Mucosa of stomach (tissue), 1 donor: ENCODE measurements around the gene SLC28A1.
"Not testable (repeated sequence)": the region's sequence is repeated elsewhere in the genome, so short reads cannot be mapped to it uniquely, and the experiment has no call there.

ENCODE experiments used
- H3K27me3 ChIP-seq: one replicate; pipeline ENCODE4 v1.7.0; 2013; ENCODE audit warnings: mild to moderate bottlenecking, low read length; ENCODE audit not compliant: control insufficient read depth, insufficient read depth
- H3K36me3 ChIP-seq: one replicate; pipeline ENCODE4 v1.7.0; 2013; ENCODE audit warnings: low read length; ENCODE audit not compliant: control insufficient read depth, insufficient read depth
- H3K4me1 ChIP-seq: one replicate; pipeline ENCODE4 v1.7.0; 2013; ENCODE audit warnings: mild to moderate bottlenecking, low read length; ENCODE audit not compliant: control insufficient read depth, insufficient read depth
- H3K4me3 ChIP-seq: one replicate; pipeline ENCODE4 v1.7.0; 2013; ENCODE audit warnings: low read length
- H3K9ac ChIP-seq: one replicate; pipeline ENCODE4 v1.7.0; 2013; ENCODE audit warnings: mild to moderate bottlenecking, low read length, moderate library complexity
- H3K9me3 ChIP-seq: one replicate; pipeline ENCODE4 v1.7.0; 2013; ENCODE audit warnings: mild to moderate bottlenecking, low read length, moderate library complexity; ENCODE audit not compliant: control insufficient read depth
- donor health status: Pancreatic carcinoma.

The SLC28A1 gene, protein sequence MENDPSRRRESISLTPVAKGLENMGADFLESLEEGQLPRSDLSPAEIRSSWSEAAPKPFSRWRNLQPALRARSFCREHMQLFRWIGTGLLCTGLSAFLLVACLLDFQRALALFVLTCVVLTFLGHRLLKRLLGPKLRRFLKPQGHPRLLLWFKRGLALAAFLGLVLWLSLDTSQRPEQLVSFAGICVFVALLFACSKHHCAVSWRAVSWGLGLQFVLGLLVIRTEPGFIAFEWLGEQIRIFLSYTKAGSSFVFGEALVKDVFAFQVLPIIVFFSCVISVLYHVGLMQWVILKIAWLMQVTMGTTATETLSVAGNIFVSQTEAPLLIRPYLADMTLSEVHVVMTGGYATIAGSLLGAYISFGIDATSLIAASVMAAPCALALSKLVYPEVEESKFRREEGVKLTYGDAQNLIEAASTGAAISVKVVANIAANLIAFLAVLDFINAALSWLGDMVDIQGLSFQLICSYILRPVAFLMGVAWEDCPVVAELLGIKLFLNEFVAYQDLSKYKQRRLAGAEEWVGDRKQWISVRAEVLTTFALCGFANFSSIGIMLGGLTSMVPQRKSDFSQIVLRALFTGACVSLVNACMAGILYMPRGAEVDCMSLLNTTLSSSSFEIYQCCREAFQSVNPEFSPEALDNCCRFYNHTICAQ

DNA sequence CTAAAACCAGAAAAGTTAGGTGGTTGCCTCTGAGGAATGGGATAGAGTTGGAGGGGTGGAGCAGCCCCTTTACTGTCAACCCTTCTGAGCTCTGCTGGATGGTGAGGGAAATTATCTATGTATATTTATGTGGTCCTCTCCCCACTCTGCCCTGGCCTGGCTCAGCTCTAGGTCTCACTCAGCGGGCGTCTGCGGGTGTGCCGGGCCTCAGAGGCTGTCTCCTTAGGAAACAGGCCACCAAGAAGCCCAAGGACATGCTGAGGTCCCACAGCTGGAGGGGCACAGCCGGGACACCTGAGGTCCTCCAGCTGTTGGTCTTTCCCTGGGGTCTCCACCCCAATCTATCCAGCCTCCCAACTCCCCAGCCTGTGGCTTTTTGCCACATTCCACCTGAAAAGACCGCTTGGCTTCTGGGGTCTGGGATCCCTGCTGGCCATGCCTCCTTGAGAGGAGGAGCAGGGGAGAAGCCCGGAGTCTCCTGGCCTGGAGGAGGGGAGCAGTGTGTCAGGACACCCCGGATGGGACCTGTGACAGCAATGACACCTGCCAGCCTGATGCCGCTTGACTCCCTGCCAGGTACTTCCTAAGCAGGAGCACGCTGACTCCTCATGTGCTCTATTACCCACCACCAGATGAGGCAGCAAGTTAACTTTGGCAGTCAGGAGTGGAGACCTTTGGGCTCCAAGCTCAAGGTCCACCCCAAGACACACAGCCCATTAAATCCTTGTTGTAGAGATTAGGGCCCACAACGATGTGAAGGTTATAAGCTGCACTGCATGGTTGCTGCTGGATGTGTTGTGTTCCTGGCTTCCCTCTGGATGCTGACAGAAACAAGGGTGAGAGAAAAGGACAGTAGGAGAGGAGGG is at the start of gene SLC28A1:
Gene SLC28A1 (plus strand): TSS at position 747 of the 866 bp plus-strand sequence. CDS start 3,099 bp downstream, outside the sequence.
- Histone ChIP-seq H3K9me3 (no peaks in the 10 kb centered on the region), H3K9ac (no peak within 1 kb of the TSS), H3K36me3 (no peaks in the 10 kb centered on the region), H3K4me1 (peaks cover 5% of the 10 kb centered on the region), H3K4me3 (no peak within 1 kb of the TSS), H3K27me3 (peaks cover 4% of the 10 kb centered on the region)

DNA sequence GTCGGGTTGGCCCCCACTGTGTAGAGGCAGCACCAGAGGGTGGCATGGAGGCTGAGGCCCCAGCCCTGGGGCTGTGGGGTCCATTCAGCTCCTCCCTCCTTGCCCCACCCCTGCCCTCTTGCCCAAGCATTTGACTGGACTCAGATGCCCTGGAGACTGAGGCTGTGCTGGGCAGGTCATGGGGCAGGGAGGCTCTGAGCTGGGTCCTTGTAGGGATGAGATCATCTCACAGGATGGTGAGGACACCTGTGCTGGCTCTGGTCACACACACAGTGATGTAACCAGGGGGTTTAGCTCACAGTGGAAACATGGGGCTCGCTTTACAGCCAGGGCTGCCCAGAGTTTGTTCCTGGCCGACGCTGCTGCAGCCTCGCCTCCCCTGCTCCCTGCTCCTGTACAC is 49.5 kb upstream of the SLC28A1 start:
- no peak overlapping the region for H3K9ac ChIP-seq
- no peaks in the 10 kb centered on the region for H3K27me3 ChIP-seq
- no peaks in the 10 kb centered on the region for H3K9me3 ChIP-seq
- H3K36me3 ChIP-seq = no peaks in the 10 kb centered on the region
- no peak overlapping the region for H3K4me3 ChIP-seq
- H3K4me1 ChIP-seq = peaks cover 2% of the 10 kb centered on the region

DNA sequence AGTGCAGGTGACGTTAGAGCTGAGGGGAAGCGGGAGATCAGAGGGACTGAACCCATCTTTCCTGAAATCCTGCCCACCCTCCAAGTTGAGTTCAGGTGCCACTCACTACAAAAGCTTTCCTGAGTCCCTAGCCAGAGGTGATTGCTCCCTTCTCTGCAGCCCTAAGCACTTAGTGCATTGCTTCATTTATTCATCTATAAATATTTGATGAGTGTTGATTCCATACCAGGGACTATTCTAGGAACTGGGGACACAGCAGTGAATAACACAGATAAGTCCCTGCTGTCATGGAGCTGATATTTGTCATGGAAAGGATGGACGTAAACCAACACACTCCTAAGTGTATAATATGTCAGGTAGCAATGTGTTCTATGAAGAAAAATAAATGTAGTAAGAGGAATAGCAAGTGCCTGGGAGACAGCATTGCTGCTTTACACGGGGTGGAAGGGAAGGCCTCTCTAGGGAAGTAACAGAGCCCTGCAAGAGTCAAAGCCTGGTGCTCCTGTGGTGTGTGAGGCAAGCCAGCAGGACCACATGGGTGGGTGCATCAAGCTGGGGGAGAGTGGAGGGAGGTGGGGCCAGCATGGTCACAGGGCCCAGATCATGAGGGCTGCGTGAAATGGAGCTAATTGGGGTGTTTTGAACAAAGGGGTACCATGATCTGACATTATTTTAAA is 48.7 kb upstream of the SLC28A1 start:
- H3K9ac ChIP-seq = no peak overlapping the region

DNA sequence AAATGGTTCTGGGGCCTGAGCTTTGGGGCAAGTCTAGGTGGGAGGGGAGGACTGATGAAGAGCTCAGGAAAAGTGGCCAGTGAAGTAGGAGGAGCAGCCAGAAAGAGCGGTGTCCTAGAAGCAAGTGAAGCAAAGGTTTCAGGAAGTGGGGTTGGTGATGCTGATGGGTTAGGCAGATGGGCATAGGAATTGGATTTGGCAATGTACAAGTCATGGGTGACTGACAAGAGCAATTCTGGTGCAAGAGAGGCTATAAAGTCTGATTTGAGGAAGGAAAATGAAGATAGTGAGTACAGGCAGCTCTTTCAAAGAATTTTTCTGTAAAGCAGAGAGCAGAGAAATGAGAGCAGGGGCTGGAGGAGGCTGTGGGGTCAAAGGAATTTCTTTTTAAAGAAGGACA is 47.6 kb upstream of the SLC28A1 start:
- Histone ChIP-seq H3K36me3 (no peaks in the 10 kb centered on the region), H3K4me3 (no peak overlapping the region), H3K9me3 (no peaks in the 10 kb centered on the region), H3K9ac (no peak overlapping the region), H3K27me3 (no peaks in the 10 kb centered on the region), H3K4me1 (peaks cover 21% of the 10 kb centered on the region)

More for the DNA sequence above, 48.7 kb upstream of the SLC28A1 start:
- H3K9me3 ChIP-seq = no peaks in the 10 kb centered on the region
- H3K36me3 ChIP-seq = no peaks in the 10 kb centered on the region
- no peaks in the 10 kb centered on the region for H3K27me3 ChIP-seq
- peaks cover 11% of the 10 kb centered on the region for H3K4me1 ChIP-seq
- H3K4me3 ChIP-seq = no peak overlapping the region

DNA sequence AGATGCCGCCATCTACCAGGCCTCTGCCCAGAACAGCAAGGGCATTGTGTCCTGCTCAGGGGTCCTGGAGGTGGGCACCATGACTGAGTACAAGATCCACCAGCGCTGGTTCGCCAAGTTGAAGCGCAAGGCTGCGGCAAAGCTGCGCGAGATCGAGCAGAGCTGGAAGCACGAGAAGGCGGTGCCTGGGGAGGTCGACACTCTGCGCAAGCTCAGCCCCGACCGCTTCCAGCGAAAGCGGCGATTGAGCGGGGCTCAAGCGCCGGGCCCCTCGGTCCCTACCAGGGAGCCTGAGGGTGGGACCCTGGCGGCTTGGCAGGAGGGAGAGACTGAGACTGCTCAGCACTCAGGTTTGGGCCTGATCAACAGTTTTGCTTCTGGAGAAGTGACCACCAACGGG is 44.7 kb upstream of the SLC28A1 start:
- Histone ChIP-seq H3K36me3 (no peaks in the 10 kb centered on the region), H3K9me3 (no peaks in the 10 kb centered on the region), H3K4me1 (peaks cover 21% of the 10 kb centered on the region), H3K9ac (no peak overlapping the region), H3K27me3 (no peaks in the 10 kb centered on the region), H3K4me3 (no peak overlapping the region)

DNA sequence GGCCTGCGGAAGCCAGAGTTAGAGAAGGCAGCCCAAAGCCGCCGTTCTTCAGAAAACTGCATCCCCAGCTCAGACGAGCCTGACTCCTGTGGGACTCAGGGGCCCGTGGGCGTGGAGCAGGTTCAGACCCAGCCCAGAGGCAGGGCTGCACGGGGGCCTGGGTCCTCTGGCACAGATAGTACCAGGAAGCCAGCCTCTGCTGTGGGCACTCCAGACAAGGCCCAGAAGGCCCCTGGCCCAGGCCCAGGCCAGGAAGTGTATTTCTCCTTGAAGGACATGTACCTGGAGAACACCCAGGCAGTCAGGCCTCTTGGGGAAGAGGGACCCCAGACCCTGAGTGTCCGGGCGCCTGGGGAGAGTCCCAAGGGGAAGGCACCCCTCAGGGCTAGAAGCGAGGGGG is 44.2 kb upstream of the SLC28A1 start:
- H3K4me1 ChIP-seq = peaks cover 21% of the 10 kb centered on the region
- no peaks in the 10 kb centered on the region for H3K27me3 ChIP-seq
- H3K36me3 ChIP-seq = no peaks in the 10 kb centered on the region
- no peaks in the 10 kb centered on the region for H3K9me3 ChIP-seq
- no peak overlapping the region for H3K4me3 ChIP-seq
- peak overlapping the region; percentile 64 for H3K9ac ChIP-seq

DNA sequence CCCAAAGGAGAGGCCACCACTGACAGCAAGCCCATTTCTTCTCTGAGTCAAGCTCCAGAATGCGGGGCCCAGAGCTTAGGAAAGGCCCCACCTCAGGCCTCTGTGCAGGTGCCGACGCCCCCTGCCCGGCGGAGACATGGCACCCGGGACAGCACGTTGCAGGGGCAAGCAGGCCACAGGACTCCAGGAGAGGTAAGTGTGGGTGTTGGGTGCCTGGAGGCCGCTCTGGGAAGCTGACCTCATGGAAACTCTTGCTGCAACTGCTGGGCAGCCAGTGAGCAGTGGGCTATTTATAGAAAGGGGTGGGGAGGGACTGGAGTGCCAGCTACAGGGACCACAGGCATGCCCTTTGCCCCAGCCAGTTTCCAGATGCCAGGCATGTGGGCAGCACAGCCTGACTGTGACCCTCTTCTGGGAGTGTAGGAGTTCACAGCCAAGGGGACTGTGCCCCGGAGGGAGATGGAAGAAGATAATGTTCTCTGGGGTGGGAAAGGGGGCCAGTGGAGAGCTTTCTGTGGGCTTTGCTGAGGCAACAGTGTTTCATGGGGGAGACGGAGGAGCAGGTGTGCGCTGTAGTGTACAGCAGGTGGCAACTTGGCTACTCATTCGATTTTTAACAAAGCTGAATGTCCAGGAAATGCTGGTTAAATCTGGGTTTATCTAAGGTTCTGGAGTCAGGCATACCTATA is 43.6 kb upstream of the SLC28A1 start:
- Histone ChIP-seq H3K9me3 (no peaks in the 10 kb centered on the region), H3K4me3 (no peak overlapping the region), H3K27me3 (no peaks in the 10 kb centered on the region), H3K36me3 (no peaks in the 10 kb centered on the region), H3K4me1 (peaks cover 21% of the 10 kb centered on the region), H3K9ac (peak overlapping the region; percentile 64)

DNA sequence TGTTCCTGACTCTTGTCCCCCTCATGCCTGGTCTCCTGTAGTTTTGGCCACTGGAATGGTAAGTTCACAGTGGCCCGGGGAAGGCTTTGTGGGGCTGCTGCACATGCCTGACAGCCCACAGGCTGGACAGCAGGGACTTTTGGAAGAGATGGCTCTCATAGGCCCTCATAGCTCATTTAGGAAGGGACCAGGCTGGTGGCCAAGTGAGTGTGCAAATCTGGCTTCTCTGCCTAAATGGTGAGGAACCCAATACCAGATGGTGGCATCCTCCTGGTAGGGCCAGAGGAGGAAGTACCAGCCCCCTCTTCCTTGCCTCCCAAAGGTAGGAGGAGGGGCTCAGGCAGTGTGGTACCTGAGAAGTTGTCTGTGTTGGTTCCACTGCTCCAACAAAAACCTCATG is 41.7 kb upstream of the SLC28A1 start:
- Histone ChIP-seq H3K4me3 (no peak overlapping the region), H3K36me3 (no peaks in the 10 kb centered on the region), H3K4me1 (peaks cover 21% of the 10 kb centered on the region), H3K9me3 (no peaks in the 10 kb centered on the region), H3K9ac (no peak overlapping the region), H3K27me3 (no peaks in the 10 kb centered on the region)

DNA sequence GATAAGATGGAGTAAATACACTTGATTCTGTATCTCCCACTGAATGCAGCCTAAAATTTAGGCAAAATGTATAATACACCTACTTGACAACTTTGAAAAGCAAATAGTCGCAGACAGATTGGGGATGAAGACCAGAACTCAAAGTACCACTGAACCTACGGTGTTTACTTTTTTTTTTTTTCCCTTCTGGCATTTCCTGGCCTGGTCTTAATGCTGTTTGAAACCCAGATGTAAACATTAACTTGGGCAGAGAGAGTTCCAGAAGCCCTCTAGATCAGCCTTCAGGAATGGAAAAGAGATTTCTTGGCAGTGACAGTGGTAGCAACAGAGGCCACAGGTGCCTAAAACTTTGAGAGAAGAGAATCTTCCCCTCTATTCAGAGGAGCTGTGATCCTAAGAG is 39.5 kb upstream of the SLC28A1 start:
- H3K36me3 ChIP-seq = no peaks in the 10 kb centered on the region
- no peaks in the 10 kb centered on the region for H3K27me3 ChIP-seq
- no peak overlapping the region for H3K9ac ChIP-seq
- H3K9me3 ChIP-seq = no peaks in the 10 kb centered on the region
- peaks cover 18% of the 10 kb centered on the region for H3K4me1 ChIP-seq
- no peak overlapping the region for H3K4me3 ChIP-seq

DNA sequence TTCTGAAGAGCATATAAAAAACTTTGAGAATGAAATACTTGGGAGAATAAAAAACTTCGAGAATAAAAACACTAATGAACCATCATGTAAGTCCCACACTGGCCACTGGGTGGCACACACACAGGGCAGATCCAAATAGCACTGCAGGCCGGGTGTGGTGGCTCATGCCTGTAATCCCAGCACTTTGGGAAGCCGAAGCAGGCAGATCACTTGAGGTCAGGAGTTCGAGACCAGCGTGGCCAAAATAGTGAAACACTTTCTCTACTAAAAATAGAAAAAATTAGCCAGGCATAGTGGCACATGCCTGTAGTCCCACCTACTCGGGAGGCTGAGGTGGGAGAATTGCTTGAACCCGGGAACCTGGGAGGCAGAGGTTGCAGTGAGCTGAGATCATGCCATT is 38.8 kb upstream of the SLC28A1 start:
- H3K4me3 ChIP-seq, H3K27me3 ChIP-seq, H3K36me3 ChIP-seq, H3K9ac ChIP-seq, H3K9me3 ChIP-seq: not testable (repeated sequence)
- H3K4me1 ChIP-seq = peaks cover 12% of the 10 kb centered on the region

DNA sequence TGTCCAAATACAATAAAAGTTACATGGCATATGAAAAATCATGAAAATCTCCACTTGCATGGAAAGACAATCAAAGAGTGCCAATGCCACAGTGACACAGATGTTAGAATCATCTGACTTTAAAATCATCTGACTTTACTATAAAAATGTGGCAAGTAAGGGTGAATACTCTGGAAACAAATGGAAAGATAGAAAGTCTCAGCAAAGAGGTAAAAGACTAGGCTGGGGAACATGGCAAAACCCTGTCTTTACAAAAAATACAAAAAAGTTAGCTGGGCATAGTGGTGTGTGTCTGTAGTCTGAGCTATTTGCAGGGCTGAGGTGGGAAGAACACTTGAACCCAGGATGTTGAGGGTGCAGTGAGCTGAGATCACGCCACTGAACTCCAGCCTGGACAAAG is 38.2 kb upstream of the SLC28A1 start:
- Histone ChIP-seq H3K9me3 (no peaks in the 10 kb centered on the region), H3K36me3 (no peaks in the 10 kb centered on the region), H3K9ac (no peak overlapping the region), H3K4me1 (peaks cover 5% of the 10 kb centered on the region), H3K27me3 (no peaks in the 10 kb centered on the region), H3K4me3 (no peak overlapping the region)
